Activated CD4-positive, CD25-positive, alpha-beta regulatory T cell treated with anti-CD3 and anti-CD28 coated beads, Interleukin-2, amount 50 U/mL, for 72 hours (primary cell): ENCODE results near the gene UCP3.

Experiments
- DNase-seq: peaks from one replicate; pipeline ENCODE4 v3.0.0; 2021

UCP3 gene

DNA sequence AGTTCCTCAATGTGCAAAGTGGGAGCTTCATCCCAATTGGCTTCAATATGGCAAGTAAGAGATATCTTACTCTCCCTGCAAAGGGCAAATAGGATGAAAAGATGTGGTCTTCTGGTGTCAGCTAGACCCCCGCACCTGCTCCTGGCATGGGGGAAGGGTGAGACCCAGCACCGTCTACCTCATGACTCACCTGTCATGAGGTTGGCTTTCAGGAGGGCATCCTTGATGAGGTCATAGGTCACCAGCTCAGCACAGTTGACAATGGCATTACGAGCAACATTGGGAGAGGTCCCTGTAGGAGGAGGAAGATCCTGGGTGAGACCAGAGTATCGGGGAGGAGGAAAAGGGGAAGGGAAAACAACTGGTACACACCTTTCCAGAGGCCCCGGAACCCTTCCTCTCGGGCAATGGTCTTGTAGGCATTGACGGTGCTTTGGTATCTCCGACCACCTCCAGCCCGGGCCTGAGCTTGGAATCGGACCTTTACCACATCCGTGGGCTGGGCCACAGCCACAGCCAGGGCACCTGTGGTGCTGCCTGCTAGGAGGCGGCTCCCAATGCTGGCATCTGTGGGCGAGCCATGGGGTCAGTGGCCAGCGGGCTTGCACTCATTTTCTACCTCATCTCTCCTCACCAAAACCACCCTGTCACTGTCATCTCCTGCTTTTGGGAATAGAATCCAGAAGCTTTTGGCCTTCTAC lies 32.3 kb downstream of the UCP3 start:
- no peak for DNase-seq

DNA sequence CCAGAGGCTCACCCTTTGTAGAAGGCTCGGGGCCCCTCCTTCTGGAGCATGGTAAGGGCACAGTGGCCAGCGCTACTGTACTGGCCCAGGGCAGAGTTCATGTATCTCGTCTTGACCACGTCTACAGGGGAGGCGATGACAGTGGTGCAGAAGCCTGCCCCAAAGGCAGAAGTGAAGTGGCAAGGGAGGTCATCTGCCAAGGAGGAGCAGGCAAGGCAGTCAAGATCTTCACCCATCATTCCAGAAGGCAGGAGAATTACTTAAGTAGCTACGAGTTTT lies 33.5 kb downstream of the UCP3 start:
- no peak for DNase-seq

DNA sequence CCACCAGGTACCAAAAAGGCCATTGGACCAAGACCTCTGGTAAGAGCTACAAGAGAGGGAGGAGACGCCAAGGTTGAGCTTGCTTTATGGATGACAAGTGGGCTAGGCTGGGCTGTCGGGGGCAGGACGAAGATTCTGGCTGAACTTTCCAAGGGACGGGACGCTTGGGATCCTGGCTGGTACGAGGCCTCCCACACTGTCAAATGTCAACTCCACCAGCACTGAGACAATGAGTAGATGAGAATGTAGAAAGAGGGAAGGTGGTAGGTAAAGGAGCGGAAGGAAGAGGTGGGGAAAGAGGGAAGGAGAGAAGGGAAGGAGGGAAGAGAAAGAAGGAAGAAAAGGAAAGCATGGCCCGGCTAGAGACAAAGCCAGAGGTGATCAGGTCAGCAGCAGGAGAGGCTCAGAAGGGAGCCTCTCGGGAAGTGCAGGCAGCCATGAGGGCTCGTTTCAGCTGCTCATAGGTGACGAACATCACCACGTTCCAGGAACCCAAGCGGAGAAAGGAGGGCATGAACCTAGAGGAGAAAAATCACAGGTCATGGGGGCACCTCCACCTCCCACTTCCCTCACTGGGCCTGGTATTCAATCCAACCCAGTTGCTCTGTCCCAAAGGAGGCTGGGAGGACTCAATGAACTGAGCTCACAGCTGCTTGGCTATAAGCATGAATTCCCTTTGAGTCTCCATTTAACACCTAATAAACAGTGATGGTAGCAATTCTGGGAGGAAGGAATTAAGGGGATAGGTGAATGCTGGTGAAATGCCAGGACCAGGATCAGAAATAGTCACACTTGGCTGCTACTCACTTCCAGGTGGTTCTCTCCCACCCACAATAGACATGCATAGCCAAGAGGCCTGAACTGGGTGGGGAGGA lies 34.0 kb downstream of the UCP3 start:
- DNase-seq, result no peak

DNA sequence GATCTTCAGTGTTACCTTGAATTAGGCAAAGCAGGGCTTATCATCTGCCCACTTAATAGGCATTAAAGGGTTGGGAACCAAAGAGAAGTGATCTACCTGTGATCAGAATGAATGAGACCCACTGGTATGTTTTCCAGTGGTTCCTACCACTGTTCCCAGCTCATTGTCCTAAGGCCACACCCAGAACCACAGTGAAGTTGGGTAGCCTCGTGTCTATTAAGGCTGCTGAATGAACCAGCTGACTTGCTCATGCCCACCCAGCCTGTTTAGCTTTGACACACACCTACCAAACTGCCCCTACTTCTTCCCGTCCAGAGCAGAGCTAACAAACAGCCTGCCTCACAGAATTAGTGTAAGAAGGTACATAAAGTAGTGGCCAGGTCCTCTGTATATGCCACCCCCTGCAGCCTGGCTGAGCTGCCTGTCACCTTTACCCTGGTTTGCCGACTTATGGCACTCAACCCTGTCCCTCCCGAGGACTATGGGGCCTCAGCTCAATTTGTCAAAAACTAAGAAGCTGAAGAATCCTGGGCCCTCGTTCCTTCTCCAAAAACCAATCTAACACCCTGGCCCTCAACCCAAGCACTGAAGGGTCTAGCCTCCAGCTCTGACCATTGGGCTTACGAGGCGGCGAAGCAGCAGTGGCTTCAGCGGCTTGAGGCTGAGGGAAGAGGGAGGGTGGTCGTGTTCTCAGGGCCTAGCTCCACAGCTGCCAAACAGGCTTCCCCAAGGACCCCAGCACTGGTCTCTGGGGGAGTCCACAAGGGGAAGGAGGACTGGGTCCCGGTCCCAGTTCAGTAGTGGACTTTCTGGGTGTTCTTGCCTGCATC lies 36.0 kb downstream of the UCP3 start:
- no peak for DNase-seq

DNA sequence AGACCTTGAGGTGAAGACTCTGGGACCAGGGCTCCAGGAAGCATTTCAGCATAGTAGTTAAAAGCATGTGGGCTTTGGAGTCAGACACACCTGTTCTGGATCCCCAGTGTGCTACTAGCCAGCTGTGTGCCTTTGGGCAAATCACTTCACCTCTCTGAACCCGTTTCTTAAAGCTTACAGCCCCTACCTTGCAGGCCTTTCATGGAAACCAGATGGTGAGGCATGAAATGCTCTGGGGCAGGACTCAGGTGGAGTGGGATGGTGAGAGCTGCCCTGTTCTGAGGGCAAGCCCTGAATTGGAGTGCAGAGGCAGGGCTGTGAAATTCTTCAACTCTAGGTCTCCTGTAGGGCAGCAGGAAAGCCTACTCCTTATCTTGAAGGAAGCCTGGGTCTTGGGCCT lies 36.7 kb downstream of the UCP3 start:
- DNase-seq, result no peak

DNA sequence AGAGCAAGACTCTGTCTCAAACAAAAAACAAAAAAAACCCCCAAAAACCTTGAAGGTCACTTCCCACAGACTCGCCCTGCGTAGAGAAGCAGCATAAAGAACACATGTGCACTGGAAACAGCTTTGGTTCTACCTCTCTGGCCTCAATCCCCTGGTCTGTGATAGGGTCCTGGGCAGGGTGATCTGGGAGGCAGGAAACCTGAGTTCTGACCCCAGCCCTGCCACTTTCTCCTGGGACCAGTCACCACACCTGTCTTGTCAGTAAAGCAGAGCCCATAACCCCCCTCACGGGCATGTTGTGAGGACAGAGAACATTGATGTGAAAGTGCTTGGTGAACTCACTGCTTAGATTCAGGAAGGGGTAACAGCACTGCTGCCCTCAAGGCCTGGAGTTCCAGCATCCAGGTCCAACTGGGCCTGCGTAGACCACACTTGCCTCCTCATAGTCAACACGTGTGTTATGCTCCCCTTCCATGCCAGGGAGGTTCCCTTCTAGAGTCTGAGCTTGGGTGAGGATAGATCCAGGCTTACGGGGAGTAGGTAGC lies 37.6 kb downstream of the UCP3 start:
- no peak for DNase-seq

DNA sequence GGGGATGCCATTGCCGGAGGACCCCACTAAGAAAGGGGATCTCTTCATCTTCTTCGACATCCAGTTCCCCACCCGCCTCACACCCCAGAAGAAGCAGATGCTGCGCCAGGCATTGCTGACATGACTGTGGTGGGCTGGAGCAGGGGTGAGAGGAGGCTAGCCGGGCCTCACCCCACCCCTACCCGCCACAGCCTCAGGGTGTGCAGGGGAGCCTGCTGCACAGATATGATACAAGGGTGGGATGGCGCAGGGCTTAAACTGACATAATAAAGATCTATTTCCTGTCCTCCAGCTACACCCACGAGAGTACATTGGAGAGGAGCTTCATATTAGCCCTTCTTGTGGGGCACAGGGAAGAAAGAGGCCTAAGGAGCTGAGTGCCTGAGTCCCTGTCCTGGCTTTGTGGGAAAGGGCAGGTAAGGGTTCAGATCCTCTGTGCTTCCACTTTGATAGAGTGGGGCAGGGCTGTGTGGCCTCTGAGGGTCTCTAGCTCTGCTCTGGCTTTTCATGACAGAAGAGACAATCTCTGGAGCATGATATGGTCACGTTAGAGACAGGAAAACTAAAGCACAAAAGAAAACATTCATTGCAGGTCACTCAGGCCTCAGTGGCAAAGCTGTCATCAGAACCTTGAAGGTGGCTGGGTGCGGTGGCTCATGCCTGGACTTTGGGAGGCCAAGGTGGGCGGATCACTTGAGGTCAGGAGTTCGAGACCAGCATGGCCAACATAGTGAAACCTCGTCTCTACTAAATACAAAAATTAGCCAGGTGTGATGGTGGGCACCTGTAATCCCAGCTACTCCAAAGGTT lies 38.7 kb downstream of the UCP3 start:
- DNase-seq, result no peak

DNA sequence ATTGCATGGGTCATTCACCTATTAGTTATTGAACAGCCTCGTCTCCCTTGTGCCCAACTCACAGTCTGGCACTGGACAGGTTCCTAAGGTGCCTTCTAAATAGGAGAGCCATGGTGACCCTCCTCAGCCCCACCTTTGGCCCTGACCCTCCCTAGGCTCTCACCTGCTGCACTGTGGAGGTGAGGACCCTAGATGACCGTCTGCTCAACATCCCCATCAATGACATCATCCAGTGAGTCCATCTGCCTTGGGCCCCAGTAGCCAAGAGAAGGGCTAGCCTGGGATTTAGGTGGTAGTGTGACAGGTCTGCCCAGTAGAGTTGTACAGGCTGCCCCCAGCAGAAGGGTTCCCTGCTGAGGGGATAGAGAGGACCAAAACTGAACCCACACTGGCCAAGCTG lies 39.8 kb downstream of the UCP3 start:
- no peak for DNase-seq

DNA sequence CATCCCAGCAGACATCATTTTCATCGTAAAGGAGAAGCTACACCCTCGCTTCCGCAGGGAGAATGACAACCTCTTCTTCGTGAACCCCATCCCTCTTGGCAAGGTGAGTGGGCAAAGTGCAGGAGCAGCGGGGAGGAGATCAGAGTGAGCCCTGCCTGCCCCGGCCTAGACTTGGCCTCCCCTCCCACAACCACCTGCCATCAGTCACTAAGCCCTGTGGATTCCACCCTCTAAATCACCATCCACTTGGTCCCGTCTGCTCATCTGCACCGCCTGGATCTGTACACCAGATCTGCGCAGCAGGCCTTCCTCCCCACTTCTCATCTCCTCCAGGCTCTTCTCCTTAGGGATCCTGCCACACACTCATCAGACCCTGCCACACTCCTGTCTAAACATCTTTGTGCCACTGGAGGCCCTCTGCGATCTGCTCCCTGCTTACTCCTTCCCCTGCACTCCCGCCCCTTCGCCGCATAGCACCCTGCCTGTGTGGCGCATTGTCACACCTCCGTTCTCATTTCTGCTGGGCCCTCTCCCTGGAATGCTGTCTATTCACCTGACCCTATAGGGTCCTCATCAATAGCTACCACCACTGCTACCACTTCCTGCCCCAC lies 40.4 kb downstream of the UCP3 start:
- DNase-seq, result no peak

DNA sequence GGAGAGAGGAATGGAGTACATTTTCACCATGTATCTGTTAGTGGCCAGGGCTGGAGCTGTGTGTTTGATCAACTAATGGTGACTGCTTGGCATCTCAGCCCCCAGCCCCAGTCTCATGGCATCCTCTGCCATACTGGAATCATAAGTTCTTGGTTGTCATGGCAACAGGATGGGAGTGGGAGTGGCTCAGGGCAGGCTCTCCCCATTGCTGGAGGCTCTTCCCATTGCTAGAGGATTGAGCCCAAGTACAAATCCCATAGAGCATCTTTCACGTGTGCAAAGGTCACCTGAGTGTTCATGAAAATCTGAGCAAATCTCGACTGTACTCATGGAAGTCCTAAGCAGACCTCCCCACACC lies 43.1 kb downstream of the UCP3 start:
- no peak for DNase-seq

DNA sequence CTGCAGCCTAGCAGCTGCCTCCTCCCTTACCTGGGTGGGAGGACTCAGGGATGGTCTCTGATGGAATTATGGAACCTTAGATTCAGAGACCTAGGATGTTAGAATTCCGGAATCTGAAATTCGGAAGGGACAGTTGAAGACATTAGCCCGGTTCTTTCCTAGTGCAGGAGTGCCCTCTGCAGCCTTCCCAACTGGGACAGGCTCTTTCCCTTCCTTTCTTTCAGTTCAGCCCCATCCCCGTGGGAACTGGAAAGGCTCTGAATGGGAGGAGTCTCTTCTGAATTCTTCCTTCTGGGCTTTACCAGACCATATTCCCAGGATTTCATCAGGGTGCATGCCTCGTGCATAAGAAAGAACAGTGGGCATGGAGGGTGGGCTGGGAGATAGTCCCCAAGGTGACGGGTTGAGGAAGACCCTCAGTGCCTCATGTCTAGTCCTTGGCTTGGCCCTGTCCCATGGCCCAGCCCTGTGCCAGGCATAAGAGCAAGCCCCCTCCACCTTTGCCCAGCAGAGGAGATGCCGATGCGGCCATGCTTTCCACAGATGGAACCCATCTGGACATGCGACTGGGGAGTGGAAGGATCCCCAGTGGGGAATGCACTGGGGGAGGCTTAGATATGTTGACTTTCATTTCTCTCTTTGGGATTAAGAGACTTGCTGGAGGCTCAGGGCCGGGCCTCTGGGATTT lies 43.7 kb downstream of the UCP3 start:
- no peak for DNase-seq

DNA sequence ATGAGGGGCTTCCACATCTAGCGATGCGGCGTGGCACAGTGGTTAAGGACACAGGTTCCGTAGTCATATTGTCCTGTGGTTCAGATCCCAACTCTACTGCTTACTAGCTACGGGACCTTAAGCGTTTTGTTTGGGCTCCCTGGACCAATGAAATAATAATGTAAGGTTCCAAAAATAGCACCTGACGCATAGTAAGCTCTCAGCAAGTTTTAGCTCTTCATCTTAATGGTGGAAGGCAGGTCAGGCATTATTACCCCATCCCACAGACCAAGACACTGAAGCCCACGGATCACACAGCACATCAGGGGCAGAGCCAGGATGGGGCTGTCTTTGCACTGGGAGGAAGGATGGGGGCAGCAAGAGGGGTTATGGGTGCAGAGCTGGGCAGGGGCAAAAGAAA lies 45.0 kb downstream of the UCP3 start:
- DNase-seq, result no peak

DNA sequence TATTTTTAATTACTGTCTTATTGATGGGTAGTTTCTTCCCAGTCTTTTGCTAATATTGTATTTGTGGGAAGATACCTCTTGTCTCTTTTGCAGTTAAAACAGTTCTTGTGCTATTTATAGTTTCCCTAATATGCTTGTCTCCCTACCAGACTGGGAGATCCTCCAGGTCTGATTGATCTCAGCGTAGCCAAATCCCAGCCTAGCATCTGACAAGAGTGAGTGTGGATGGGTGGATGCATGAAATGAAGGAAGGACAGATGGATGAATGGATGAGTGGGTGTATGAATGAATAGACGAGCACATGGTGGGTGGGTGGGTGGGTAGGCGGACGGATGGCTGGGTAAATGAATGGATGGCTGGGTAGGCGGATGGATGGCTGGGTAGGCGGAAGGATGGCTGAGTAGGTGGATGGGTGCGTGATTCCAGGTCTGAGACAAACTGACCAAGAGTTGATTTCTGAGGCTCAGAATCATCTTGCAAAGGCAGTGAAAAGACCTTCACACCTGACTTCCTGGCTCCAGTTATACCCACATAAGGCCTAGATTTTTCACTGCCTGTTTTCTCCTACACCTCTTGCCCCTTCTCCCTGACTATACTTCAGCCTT lies 46.7 kb downstream of the UCP3 start:
- DNase-seq, result no peak

DNA sequence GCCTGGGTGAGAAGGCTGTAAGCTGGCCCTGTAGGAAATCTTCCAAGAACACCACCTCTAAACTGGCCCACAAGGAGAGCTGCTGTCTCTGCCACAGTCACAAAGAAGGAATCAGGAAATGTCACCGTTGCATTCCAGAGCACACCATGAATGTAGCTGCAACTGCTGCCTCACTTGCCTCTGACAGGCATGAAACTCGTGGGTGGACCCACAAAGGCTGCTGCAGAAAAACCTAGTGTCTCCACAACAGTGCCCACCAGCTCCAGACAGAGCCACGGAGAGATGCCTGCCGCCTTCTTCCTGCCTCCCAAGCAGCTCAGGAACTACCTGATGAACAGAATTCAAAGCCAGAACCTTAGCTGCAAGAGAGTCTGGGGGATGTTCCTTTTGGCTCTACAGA lies 47.6 kb downstream of the UCP3 start:
- DNase-seq, result no peak

DNA sequence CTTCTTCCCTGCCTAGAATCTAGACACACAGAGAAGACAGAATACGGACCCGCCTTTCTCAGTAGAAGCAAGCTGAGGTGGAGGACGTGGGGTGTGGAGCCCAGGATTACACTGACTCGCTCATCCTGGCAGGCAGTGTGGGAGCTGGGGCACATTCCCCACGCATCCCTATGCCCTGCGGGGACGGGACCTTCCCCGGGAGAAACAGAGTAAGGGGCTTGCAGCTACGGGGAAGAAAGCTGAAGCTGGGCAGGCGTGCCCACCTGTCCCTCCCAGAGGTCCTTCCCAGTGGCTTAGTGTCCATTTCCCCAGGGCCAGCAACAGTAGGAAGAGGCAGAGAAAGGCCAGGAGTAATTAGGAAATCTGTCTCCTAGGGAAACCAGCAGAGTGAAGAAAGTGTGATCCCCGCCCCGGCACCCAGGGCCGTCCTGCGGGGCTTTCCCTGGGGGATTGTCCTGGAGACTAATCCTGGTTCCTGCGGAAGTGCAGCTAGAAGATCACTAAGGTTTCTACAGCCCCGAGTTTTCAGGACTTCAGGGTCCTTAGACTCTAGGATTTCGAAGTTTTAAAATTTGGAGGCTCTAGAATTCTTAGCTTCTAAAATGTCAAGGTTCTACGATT lies 50.3 kb downstream of the UCP3 start:
- no peak for DNase-seq

DNA sequence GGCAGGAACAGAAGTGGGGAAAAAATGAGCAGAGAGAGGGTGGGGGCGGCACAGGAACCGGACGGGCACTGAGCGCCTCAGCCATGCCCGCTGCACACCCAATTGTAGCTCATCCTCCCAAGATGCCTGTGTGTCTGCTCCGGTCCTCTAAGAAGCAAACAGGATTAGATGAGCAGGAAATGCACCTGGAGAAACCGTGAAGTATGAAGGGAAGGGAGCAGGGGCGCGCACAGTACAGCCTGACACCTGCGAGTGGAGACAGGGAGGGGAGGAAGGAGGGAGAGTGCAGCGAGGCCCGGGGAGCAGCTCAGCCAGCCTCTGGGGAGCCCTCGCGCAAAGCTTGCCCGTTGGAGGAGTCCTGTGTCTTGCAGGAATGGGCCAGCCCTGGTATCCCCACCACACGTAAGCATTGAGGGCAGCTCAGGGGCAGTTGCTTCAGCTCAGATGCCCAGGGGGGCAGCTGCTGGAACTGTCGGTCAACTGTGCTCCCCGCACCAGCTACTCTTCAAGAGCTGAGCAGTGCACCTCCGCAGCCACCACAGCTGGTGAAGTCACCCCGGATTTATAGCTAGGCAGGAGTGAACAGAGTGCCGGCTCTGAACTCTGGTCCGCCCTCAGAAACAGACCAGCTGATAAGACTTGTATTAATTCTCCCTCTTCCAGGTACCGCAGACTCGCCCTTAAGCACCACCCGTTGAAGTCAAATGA lies 51.1 kb downstream of the UCP3 start:
- DNase-seq, result no peak

DNA sequence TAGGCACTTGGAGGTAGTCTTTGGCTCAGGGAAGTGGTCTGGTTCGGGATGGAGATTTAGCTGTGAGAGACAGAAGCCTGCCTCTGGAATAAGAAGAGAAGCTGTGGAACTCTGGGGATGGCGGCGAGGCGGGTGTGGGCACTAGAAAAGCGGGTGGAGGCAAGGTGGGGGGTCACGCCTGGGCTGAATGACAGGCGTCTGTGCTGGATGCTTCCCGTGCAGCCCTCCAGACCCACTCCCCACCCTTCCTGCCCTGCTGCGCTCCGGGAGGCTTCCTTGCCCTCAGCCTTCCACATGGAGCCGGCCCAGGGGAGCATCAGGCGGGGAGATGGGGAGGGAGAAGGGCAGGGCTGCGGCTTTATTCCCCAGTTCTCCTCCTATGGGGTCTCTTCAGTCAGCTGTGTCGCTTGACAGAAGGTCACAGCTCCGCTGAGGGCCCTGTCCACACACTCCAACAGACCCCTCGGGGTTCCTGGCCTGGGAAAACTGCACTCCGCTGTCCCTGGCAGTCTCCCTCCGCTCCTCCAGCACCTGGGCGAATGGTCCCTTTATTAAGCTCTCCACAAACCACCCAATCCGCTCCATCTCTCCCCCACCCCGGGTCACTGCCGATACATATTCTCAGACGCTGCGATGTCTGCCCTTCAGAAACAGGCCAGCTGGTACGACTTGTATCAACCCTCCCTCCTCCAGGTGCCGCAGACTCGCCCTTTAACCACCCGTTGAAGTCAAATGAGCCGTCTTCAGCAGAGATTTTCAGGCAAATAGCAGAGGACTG lies 51.8 kb downstream of the UCP3 start:
- no peak for DNase-seq

DNA sequence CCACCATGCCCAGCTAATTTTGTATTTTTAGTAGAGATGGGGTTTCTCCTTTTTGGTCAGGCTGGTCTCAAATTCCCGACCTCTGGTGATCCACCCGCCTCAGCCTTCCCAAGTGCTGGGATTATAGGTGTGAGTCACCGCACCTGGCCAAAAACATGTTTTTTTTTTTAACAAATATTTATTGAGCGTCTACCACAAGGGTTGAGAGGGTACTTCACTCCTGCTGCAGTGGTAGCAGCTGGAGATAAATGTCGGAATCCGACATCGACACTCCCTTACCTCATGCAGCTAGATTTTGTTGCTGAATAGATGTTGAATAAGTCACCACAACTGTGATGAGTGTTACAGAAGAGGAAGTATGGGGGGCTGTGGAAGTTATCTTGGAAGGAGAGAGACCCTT lies 57.1 kb downstream of the UCP3 start:
- no peak for DNase-seq
